GM12878 (cell line): ENCODE measurements around the gene HDGF. TPM values are rescaled to one million over a fixed set of nuclear protein-coding genes. Genes with fewer than 3 reads are reported as not detected.
A peak's percentile ranks its signal among the peaks of the same experiment; 100 is the strongest.

Experiments
- BMI1 ChIP-seq: fragments of 450-650 bp; IDR thresholded peaks from 2 replicates; pipeline ENCODE4 v1.6.1; 2016; ENCODE audit warnings: mild to moderate bottlenecking, moderate library complexity, borderline replicate concordance
- ETV6 ChIP-seq, 2 experiments: fragments of 450-650 bp in 1 of 2; IDR thresholded peaks in 1 of 2; conservative IDR thresholded peaks in 1 of 2; 2 replicates each; pipeline ENCODE4 v1.6.1; 2014; ENCODE audit warnings: antibody characterized with exemption in 1 of 2, borderline replicate concordance in 1 of 2, low read depth in 1 of 2, mild to moderate bottlenecking in 1 of 2, moderate library complexity in 1 of 2
- EZH2 ChIP-seq: IDR thresholded peaks from 2 replicates; pipeline ENCODE4 v1.6.1; 2012; ENCODE audit warnings: low read depth, mild to moderate bottlenecking, control low read depth, inconsistent platforms, low read length, borderline replicate concordance; ENCODE audit not compliant: control insufficient read depth
- MEF2B ChIP-seq: fragments of 450-650 bp; IDR thresholded peaks from 2 replicates; pipeline ENCODE4 v1.6.1; 2018; ENCODE audit warnings: mild to moderate bottlenecking, moderate library complexity; ENCODE audit not compliant: partially characterized antibody, poor library complexity, severe bottlenecking
- NFIC ChIP-seq: IDR thresholded peaks from 2 replicates; pipeline ENCODE4 v1.6.1; 2012; ENCODE audit warnings: low read depth, mild to moderate bottlenecking, inconsistent platforms, low read length, moderate library complexity
- NR2C2 ChIP-seq: IDR thresholded peaks from 2 replicates; pipeline ENCODE4 v1.6.1; 2011; ENCODE audit warnings: borderline replicate concordance, low read depth; ENCODE audit not compliant: control insufficient read depth, insufficient read length
- PBX3 ChIP-seq: IDR thresholded peaks from 2 replicates; pipeline ENCODE4 v1.6.1; 2011; ENCODE audit warnings: mild to moderate bottlenecking, low read depth, low read length, moderate library complexity; ENCODE audit not compliant: insufficient replicate concordance
- RAD21 ChIP-seq: IDR thresholded peaks from 2 replicates; pipeline ENCODE4 v1.6.1; 2011; ENCODE audit warnings: mild to moderate bottlenecking, low read depth, low read length, moderate library complexity; ENCODE audit not compliant: insufficient read depth
- RAD51 ChIP-seq: fragments of 450-650 bp; IDR thresholded peaks from 2 replicates; pipeline ENCODE4 v1.6.1; 2016; ENCODE audit warnings: moderate library complexity, mild to moderate bottlenecking, inconsistent platforms
- TCF3 ChIP-seq: IDR thresholded peaks from 2 replicates; pipeline ENCODE4 v1.6.1; 2012; ENCODE audit warnings: low read depth, mild to moderate bottlenecking, low read length, borderline replicate concordance; ENCODE audit not compliant: insufficient read depth
- YY1 ChIP-seq: IDR thresholded peaks from 2 replicates; pipeline ENCODE4 v1.6.1; 2011; ENCODE audit warnings: low read depth, mild to moderate bottlenecking, low read length
- ZNF622 ChIP-seq: fragments of 450-650 bp; IDR thresholded peaks from 2 replicates; pipeline ENCODE4 v1.6.1; 2017; ENCODE audit warnings: mild to moderate bottlenecking, inconsistent platforms
- polyA plus RNA-seq, 11 experiments: library from polyadenylated mRNA; depleted of rRNA in 4 of 11; unstranded in 6 of 11; stranded (reverse) in 5 of 11; fragments of >200 nt; fragmentation: Nextera tagmentation in 4 of 11; fragmentation: Illumina TruSeq in 1 of 11; extraction: Ambion mirVana in 4 of 11; extraction: Trizol in 1 of 11; gene quantifications; 1 replicate in 1 of 11; 2 replicates in 10 of 11; pipeline versions ENCODE4 v1.2.1 to v1.2.3, GENCODE V29; 2011 to 2016; ENCODE audit warnings: inconsistent platforms in 2 of 11, missing spikeins in 2 of 11, low read depth in 1 of 11
- total RNA-seq, 4 experiments: library from RNA; depleted of rRNA in 3 of 4; stranded (reverse); fragments of >200 nt in 3 of 4; fragmentation: Illumina TruSeq in 1 of 4; extraction: Trizol in 1 of 4; gene quantifications; 2 replicates each; pipeline versions ENCODE4 v1.2.1 to v1.2.3, GENCODE V29; 2013 to 2021
- TF ChIP-seq, protein P1 (sequence below): fragments of 450-650 bp; IDR thresholded peaks from 2 replicates; pipeline ENCODE4 v1.6.1; 2016; ENCODE audit warnings: mild to moderate bottlenecking
- TF ChIP-seq, protein P2 (sequence below): fragments of 150-350 bp; IDR thresholded peaks from 2 replicates; pipeline ENCODE4 v1.6.1; 2016; ENCODE audit warnings: low read depth, low read length
- TF ChIP-seq, protein P3 (sequence below): fragments of 450-650 bp; IDR thresholded peaks from 2 replicates; pipeline ENCODE4 v1.6.1; 2018; ENCODE audit warnings: borderline replicate concordance, mild to moderate bottlenecking; ENCODE audit not compliant: partially characterized antibody

Gene HDGF
- total and polyA plus RNA-seq, 10 of the 15 experiments (the other 5 are each of a cell fraction or from before 2014, with no cell fraction given) = 28.3 to 372 (median 209) TPM

DNA sequence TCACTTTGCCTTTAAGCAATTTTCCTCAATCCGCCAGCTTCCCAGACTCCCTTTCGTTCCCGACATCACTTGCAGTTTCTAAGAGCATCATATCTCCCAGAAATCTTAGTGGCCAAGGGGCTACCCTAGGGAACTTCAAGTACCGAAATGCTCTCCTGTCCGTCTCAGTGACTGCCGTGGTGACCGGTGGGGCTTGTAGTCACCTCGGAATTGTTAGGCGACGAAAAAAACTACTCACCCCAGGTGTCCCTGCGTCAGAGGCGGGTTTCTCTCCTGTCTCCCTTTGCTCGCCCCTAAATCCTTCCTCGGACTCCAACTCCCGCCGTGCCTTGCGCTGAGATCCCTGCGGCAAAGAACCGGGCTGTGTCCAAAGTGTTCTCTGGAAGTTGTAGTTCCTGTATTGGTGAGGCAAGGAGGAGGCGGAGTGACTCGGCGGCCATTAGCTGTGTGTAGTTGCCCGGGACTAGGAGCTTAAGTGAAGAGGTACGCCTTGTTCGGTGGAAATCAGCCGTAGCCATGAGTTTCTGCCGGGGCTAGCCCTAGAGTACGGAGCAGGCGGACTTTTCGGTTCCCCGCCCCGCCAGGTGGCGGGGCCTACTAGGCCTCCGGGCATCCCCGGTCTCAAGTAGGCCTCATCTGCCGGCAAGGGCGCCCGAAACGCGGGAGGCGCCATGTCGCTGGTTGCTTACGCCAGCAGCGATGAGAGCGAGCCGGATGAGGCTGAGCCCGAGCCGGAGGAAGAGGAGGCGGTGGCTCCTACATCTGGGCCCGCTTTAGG lies 15.8 kb upstream of the HDGF start, which contains the start of gene PRCC (continued):
- TF ChIP-seq NFIC (peak; percentile 24; the same call in 1 of the 2 replicates), YY1 (peak; percentile 99), NR2C2 (no peak), ETV6 (conservative IDR thresholded peaks at IDR 0.05 in 1 of 2, IDR thresholded peaks at IDR 0.05 in 1 of 2; ENCODE audit: borderline replicate concordance in 1 of 2, low read depth in 1 of 2) (0 out of 4 replicates have a peak, but pooled peaks of 1 of the 2 experiments have one; percentile 11), BMI1 (no peak), RAD51 (no peak), PBX3 (peak; percentile 57), MEF2B (no peak), RAD21 (no peak), ZNF622 (no peak), TCF3 (0 out of 2 replicates have a peak, but pooled peaks have one; percentile 32), EZH2 (no peak)
- TF ChIP-seq, protein P1, sequence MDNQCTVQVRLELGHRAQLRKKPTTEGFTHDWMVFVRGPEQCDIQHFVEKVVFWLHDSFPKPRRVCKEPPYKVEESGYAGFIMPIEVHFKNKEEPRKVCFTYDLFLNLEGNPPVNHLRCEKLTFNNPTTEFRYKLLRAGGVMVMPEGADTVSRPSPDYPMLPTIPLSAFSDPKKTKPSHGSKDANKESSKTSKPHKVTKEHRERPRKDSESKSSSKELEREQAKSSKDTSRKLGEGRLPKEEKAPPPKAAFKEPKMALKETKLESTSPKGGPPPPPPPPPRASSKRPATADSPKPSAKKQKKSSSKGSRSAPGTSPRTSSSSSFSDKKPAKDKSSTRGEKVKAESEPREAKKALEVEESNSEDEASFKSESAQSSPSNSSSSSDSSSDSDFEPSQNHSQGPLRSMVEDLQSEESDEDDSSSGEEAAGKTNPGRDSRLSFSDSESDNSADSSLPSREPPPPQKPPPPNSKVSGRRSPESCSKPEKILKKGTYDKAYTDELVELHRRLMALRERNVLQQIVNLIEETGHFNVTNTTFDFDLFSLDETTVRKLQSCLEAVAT = peak; percentile 69
- TF ChIP-seq, protein P2, sequence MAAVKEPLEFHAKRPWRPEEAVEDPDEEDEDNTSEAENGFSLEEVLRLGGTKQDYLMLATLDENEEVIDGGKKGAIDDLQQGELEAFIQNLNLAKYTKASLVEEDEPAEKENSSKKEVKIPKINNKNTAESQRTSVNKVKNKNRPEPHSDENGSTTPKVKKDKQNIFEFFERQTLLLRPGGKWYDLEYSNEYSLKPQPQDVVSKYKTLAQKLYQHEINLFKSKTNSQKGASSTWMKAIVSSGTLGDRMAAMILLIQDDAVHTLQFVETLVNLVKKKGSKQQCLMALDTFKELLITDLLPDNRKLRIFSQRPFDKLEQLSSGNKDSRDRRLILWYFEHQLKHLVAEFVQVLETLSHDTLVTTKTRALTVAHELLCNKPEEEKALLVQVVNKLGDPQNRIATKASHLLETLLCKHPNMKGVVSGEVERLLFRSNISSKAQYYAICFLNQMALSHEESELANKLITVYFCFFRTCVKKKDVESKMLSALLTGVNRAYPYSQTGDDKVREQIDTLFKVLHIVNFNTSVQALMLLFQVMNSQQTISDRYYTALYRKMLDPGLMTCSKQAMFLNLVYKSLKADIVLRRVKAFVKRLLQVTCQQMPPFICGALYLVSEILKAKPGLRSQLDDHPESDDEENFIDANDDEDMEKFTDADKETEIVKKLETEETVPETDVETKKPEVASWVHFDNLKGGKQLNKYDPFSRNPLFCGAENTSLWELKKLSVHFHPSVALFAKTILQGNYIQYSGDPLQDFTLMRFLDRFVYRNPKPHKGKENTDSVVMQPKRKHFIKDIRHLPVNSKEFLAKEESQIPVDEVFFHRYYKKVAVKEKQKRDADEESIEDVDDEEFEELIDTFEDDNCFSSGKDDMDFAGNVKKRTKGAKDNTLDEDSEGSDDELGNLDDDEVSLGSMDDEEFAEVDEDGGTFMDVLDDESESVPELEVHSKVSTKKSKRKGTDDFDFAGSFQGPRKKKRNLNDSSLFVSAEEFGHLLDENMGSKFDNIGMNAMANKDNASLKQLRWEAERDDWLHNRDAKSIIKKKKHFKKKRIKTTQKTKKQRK = no peak
- TF ChIP-seq, protein P3, sequence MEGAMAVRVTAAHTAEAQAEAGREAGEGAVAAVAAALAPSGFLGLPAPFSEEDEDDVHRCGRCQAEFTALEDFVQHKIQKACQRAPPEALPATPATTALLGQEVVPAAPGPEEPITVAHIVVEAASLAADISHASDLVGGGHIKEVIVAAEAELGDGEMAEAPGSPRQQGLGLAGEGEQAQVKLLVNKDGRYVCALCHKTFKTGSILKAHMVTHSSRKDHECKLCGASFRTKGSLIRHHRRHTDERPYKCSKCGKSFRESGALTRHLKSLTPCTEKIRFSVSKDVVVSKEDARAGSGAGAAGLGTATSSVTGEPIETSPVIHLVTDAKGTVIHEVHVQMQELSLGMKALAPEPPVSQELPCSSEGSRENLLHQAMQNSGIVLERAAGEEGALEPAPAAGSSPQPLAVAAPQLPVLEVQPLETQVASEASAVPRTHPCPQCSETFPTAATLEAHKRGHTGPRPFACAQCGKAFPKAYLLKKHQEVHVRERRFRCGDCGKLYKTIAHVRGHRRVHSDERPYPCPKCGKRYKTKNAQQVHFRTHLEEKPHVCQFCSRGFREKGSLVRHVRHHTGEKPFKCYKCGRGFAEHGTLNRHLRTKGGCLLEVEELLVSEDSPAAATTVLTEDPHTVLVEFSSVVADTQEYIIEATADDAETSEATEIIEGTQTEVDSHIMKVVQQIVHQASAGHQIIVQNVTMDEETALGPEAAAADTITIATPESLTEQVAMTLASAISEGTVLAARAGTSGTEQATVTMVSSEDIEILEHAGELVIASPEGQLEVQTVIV = peak; percentile 11
